Muscle of leg (tissue), 11 donors: ENCODE results near the gene EFCAB5. TPM values are rescaled to one million over a fixed set of nuclear protein-coding genes. Genes with fewer than 3 reads are reported as not detected.

Experiments
- DNase-seq: peaks from one replicate; pipeline ENCODE4 v3.0.0; 2013
- H3K27ac ChIP-seq: one replicate; pipeline ENCODE4 v1.5.1; 2013; ENCODE audit warnings: mild to moderate bottlenecking, low read length, control low read depth
- H3K27me3 ChIP-seq: one replicate; pipeline ENCODE4 v1.6.1; 2013; ENCODE audit warnings: low read length; ENCODE audit not compliant: control insufficient read depth, insufficient read depth
- H3K36me3 ChIP-seq: one replicate; pipeline ENCODE4 v1.6.1; 2013; ENCODE audit warnings: low read length; ENCODE audit not compliant: control insufficient read depth, insufficient read depth
- H3K4me1 ChIP-seq: one replicate; pipeline ENCODE4 v1.6.1; 2013; ENCODE audit warnings: low read length; ENCODE audit not compliant: control insufficient read depth, insufficient read depth
- H3K4me3 ChIP-seq: one replicate; pipeline ENCODE4 v1.5.1; 2013; ENCODE audit warnings: low read length, control low read depth
- H3K9me3 ChIP-seq: replicated peaks from 2 replicates; pipeline ENCODE4 v1.6.1; 2013; ENCODE audit warnings: low read depth, low read length; ENCODE audit not compliant: control insufficient read depth
- WGBS: methylation state at CpG from one replicate; pipeline ENCODE4 v1.1.5; 2013; ENCODE audit warnings: missing lambda C conversion rate; ENCODE audit not compliant: insufficient coverage; 5-methylcytosine and 5-hydroxymethylcytosine counted together
- polyA plus RNA-seq, 8 donors: library from polyadenylated mRNA; unstranded; fragments of 120-200 nt; gene quantifications; one replicate each; pipeline versions ENCODE4 v1.2.1 to v1.2.3, GENCODE V29; 2013; ENCODE audit warnings: inconsistent platforms in 1 of 8, low replicate concordance in 1 of 8; ENCODE audit not compliant: insufficient read length in 8 of 8, insufficient read depth in 1 of 8
- total RNA-seq: library from RNA; stranded (reverse); fragments of 120-200 nt; gene quantifications from one replicate; pipeline ENCODE4 v1.2.4, GENCODE V29; 2013

EFCAB5 gene
- total and polyA plus RNA-seq, 9 donors: 0.62 to 1.8 (median 1.1) TPM

GRCh38 chr17:29914819-29915537 is 26.5 kb upstream of the EFCAB5 start:
- H3K4me1 ChIP-seq: no peaks in the 10 kb centered on the region
- no peak overlapping the region for H3K4me3 ChIP-seq
- DNase-seq: no peak
- H3K36me3 ChIP-seq: no peaks in the 10 kb centered on the region
- 70% methylated on average over 1 of the region's 2 CpGs for WGBS
- no peaks in the 10 kb centered on the region for H3K27me3 ChIP-seq
- H3K27ac ChIP-seq: no peak overlapping the region
- H3K9me3 ChIP-seq: no peaks in the 10 kb centered on the region

- no peak overlapping the region for H3K4me3 ChIP-seq
- H3K36me3 ChIP-seq: no peaks in the 10 kb centered on the region
- H3K9me3 ChIP-seq: no peaks in the 10 kb centered on the region
- no peaks in the 10 kb centered on the region for H3K4me1 ChIP-seq
- WGBS: no CpG with 5 or more reads among the region's 1 CpG
- no peak for DNase-seq
- H3K27ac ChIP-seq: no peak overlapping the region
- H3K27me3 ChIP-seq: no peaks in the 10 kb centered on the region
Observed at GRCh38 chr17:29918016-29918415, 23.4 kb upstream of the EFCAB5 start.

- no CpG with 5 or more reads among the region's 3 CpGs for WGBS
- no peaks in the 10 kb centered on the region for H3K27me3 ChIP-seq
- no peaks in the 10 kb centered on the region for H3K36me3 ChIP-seq
- no peaks in the 10 kb centered on the region for H3K4me1 ChIP-seq
- no peak for DNase-seq
- H3K4me3 ChIP-seq: no peak overlapping the region
- H3K27ac ChIP-seq: no peak overlapping the region
- no peaks in the 10 kb centered on the region for H3K9me3 ChIP-seq
Observed at GRCh38 chr17:29918922-29919856, 22.2 kb upstream of the EFCAB5 start.

GRCh38 chr17:29924786-29925185 is 16.6 kb upstream of the EFCAB5 start:
- Histone ChIP-seq H3K27me3 (no peaks in the 10 kb centered on the region), H3K9me3 (no peaks in the 10 kb centered on the region), H3K4me3 (no peak overlapping the region), H3K4me1 (no peaks in the 10 kb centered on the region), H3K27ac (no peak overlapping the region), H3K36me3 (no peaks in the 10 kb centered on the region)
- WGBS: no CpG with 5 or more reads among the region's 1 CpG
- DNase-seq: no peak

DNA sequence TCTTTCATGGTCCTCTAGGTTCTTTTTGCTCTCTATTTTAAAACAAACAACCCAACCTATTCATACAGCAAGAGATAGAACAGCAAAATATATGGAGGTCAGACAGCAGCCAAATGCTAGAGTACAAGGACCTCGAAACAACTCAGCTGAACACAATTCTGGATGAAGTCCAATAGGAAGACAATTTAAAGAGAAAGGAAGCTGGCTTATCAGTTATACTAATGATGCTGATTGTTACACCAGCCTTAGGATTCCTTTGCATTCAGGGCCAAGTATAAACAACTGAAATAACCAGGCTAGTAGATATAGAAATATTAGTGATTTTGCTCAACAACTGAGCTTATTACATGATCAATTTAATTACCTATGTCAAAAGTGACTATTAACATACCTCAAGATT is 13.9 kb upstream of the EFCAB5 start:
- peak; percentile 24 for DNase-seq
- Histone ChIP-seq H3K4me3 (no peak overlapping the region), H3K4me1 (peaks cover 6% of the 10 kb centered on the region), H3K27ac (no peak overlapping the region), H3K36me3 (no peaks in the 10 kb centered on the region), H3K27me3 (no peaks in the 10 kb centered on the region), H3K9me3 (no peaks in the 10 kb centered on the region)
- WGBS: no CpG with 5 or more reads among the region's 1 CpG

GRCh38 chr17:29929006-29929532 is 12.4 kb upstream of the EFCAB5 start:
- Histone ChIP-seq H3K27me3 (no peaks in the 10 kb centered on the region), H3K36me3 (no peaks in the 10 kb centered on the region), H3K4me1 (peaks cover 6% of the 10 kb centered on the region), H3K9me3 (no peaks in the 10 kb centered on the region), H3K4me3 (peak overlapping the region; percentile 92), H3K27ac (peak overlapping the region; percentile 93)
- no peak for DNase-seq
- 0% methylated on average over 7 of the region's 13 CpGs for WGBS

DNA sequence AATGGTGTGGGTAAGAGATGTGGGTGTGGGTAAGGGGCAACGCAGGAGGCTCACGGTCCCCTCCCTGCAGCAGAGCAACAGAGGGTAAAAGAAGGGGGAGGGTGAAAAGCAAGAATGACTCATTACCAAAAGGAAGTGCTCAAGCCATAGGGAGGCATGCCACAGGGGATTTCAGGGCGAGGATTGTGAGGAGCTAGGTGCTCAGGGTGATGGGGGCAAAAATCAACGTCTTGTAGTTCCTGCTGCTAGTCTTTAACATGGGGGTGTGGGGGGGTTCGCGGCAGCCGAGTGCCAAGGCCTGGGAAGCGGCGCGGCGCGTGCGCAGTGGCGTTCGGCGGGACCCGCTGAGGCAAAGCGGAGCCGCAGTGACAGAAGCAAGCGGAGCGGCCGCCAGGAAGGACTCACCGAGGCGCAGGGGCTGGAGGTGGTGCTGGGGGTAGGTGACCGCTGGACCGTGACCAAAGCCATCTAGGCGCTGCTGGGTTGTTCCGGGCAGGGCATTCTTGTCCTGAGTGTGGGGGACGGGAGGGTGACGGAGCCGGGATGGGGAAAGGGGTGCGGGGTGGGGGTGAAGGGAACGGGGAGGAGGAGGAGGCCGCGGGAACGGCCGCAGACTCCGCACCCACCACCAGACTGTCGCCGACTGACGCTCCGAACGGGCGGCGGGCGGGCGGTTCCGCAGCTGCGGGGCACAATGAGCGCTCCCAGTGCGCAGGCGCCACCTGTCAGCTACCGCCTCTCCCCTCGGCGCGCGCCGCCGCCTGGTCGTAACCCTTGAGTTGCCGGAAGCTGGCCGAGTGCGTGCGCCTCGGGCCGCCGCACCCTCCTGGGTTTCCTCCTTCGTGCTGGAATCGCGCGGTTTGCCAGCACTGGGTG is 11.7 kb upstream of the EFCAB5 start, which contains the start of gene SSH2:
Gene SSH2, minus strand, starts transcription at position 696 of the 876 bp plus-strand sequence. Its CDS starts 228 bp downstream, at position 468.
- peak; percentile 91 for DNase-seq
- Histone ChIP-seq H3K36me3 (no peaks in the 10 kb centered on the region), H3K4me1 (peaks cover 6% of the 10 kb centered on the region), H3K9me3 (no peaks in the 10 kb centered on the region), H3K4me3 (peak within 1 kb of the TSS; percentile 92), H3K27ac (peak within 1 kb of the TSS; percentile 93), H3K27me3 (no peaks in the 10 kb centered on the region)
- WGBS: under 1% methylated on average over 66 of the region's 71 CpGs

- no peak for DNase-seq
- no peaks in the 10 kb centered on the region for H3K27me3 ChIP-seq
- WGBS: 0% methylated on average over 9 of the region's 20 CpGs
Observed at GRCh38 chr17:29930409-29931010, 10.9 kb upstream of the EFCAB5 start.

DNA sequence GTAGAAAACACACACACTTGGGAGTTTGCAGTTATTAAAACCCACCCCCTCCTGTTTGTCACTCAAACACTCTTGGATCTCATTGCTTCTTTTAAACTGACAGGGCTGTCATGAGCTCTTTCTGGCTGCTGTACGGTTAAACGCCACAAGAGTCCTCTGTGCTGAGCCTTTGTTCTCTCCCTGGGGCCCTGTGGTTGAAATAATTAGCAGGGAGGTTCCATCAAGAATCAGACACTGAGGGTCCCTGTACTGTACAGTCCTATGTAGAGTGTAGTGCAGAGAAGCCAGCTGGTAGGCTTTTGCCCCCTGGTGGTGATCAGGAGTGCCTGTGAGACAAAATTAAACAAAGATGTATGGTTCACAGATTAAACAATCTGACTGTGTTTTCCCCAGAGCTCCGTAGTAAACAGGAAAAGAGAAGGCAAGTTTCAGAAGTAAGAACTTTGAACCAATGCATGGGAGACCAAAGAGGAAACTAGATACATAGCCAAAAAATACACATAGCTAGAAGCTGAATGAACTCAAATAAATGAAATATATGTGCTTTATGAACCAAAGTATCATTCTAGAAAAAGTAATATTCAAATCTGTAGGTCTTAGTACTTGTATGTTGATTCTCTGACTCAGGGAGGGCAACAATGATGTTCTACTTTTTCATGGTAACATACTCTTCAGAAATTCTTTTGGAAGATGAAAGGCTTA is 10.1 kb upstream of the EFCAB5 start:
- peaks cover 6% of the 10 kb centered on the region for H3K4me1 ChIP-seq

More at GRCh38 chr17:29930409-29931010, 10.9 kb upstream of the EFCAB5 start:
- Histone ChIP-seq H3K4me1 (peaks cover 6% of the 10 kb centered on the region), H3K9me3 (no peaks in the 10 kb centered on the region), H3K4me3 (peak overlapping the region; percentile 92), H3K36me3 (no peaks in the 10 kb centered on the region), H3K27ac (peak overlapping the region; percentile 93)

More for the DNA sequence above, 10.1 kb upstream of the EFCAB5 start:
- no peaks in the 10 kb centered on the region for H3K27me3 ChIP-seq
- peak; percentile 91 for DNase-seq
- no peaks in the 10 kb centered on the region for H3K36me3 ChIP-seq
- no peak overlapping the region for H3K27ac ChIP-seq
- 0% methylated on average over 2 of the region's 3 CpGs for WGBS
- peak overlapping the region; percentile 18 for H3K4me3 ChIP-seq
- H3K9me3 ChIP-seq: no peaks in the 10 kb centered on the region
